HEK293 (cell line): Measurements from ENCODE around the gene HMG20B.

Experiments used
- CTCF ChIA-PET: fragments of 350-600 bp; formaldehyde crosslinking; extraction: SDS; loops from one replicate; lab custom pipeline; 2021; ENCODE audit warnings: antibody characterized with exemption; lab: Yijun Ruan, JAX
- POLR2A ChIA-PET: fragments of 300-600 bp; formaldehyde crosslinking; extraction: SDS; loops from one replicate; lab custom pipeline; 2020; ENCODE audit warnings: antibody characterized with exemption, inconsistent platforms; lab: Yijun Ruan, JAX
- H3K27ac ChIP-seq: fragments of 200-500 bp; sonication (Bioruptor generic); 2 replicates; pipeline ENCODE4 v1.5.1; 2014; ENCODE audit warnings: low read depth, low read length, control low read depth, inconsistent platforms; ENCODE audit errors: extremely low read depth
- H3K36me3 ChIP-seq, 2 experiments: fragments of 200-500 bp in 1 of 2; sonication (Bioruptor generic) in 1 of 2; 1 replicate in 1 of 2; 2 replicates in 1 of 2; pipeline ENCODE4 v1.5.1; 2014 to 2017; ENCODE audit warnings: inconsistent platforms in 2 of 2, low read length in 2 of 2; ENCODE audit not compliant: control insufficient read depth in 2 of 2, insufficient read depth in 1 of 2
- H3K4me1 ChIP-seq: fragments of 200-500 bp; sonication (Bioruptor generic); 2 replicates; pipeline ENCODE4 v1.5.1; 2014; ENCODE audit warnings: mild to moderate bottlenecking, low read length, inconsistent platforms; ENCODE audit not compliant: control insufficient read depth, insufficient read depth
- H3K4me3 ChIP-seq: 2 replicates; pipeline ENCODE4 v1.5.1; 2011; ENCODE audit warnings: low read depth, mild to moderate bottlenecking, control low read depth, low read length, moderate library complexity
- H3K9me3 ChIP-seq: fragments of 200-500 bp; sonication (Bioruptor generic); 2 replicates; pipeline ENCODE4 v1.5.1; 2014; ENCODE audit warnings: low read depth, low read length, inconsistent platforms; ENCODE audit not compliant: control insufficient read depth, insufficient read depth
- ZBTB17 ChIP-seq: fragments of 450-650 bp; formaldehyde crosslinking; IDR thresholded peaks from 2 replicates; pipeline ENCODE4 v1.5.1; 2016; ENCODE audit warnings: missing biosample characterization, missing genetic modification characterization
- ZEB2 ChIP-seq: fragments of 450-650 bp; formaldehyde crosslinking; IDR thresholded peaks from 2 replicates; pipeline ENCODE4 v1.5.1; 2016; ENCODE audit warnings: missing biosample characterization, missing genetic modification characterization
- ZNF426 ChIP-seq: fragments of 450-650 bp; formaldehyde crosslinking; IDR thresholded peaks from 2 replicates; pipeline ENCODE4 v1.5.1; 2017; ENCODE audit warnings: missing biosample characterization, missing genetic modification characterization, mild to moderate bottlenecking, inconsistent platforms, moderate library complexity
- ZNF555 ChIP-seq: fragments of 450-650 bp; formaldehyde crosslinking; conservative IDR thresholded peaks from 2 replicates; pipeline ENCODE4 v1.5.1; 2017; ENCODE audit warnings: missing biosample characterization, mild to moderate bottlenecking, missing genetic modification characterization, inconsistent platforms
- ZNF785 ChIP-seq: fragments of 450-650 bp; formaldehyde crosslinking; IDR thresholded peaks from 2 replicates; pipeline ENCODE4 v1.5.1; 2016; ENCODE audit warnings: missing biosample characterization, missing genetic modification characterization
- ZSCAN16 ChIP-seq: fragments of 450-650 bp; formaldehyde crosslinking; IDR thresholded peaks from 2 replicates; pipeline ENCODE4 v1.5.1; 2016; ENCODE audit warnings: missing biosample characterization, missing genetic modification characterization
- ZSCAN23 ChIP-seq: fragments of 450-650 bp; formaldehyde crosslinking; IDR thresholded peaks from 2 replicates; pipeline ENCODE4 v1.5.1; 2016; ENCODE audit warnings: missing biosample characterization, missing genetic modification characterization
- TF ChIP-seq, protein P1 (sequence below): fragments of 450-650 bp; formaldehyde crosslinking; IDR thresholded peaks from 2 replicates; pipeline ENCODE4 v1.5.0; 2017; ENCODE audit warnings: missing biosample characterization, missing genetic modification characterization, borderline replicate concordance
- TF ChIP-seq, protein P2 (sequence below): fragments of 450-650 bp; formaldehyde crosslinking; IDR thresholded peaks from 2 replicates; pipeline ENCODE4 v1.5.1; 2017; ENCODE audit warnings: missing biosample characterization, missing genetic modification characterization
- TF ChIP-seq, protein P3 (sequence below): fragments of 450-650 bp; formaldehyde crosslinking; IDR thresholded peaks from 2 replicates; pipeline ENCODE4 v1.5.1; 2016; ENCODE audit warnings: missing biosample characterization, missing genetic modification characterization, low read depth
- TF ChIP-seq, protein P4 (sequence below): fragments of 450-650 bp; formaldehyde crosslinking; IDR thresholded peaks from 2 replicates; pipeline ENCODE4 v1.5.1; 2016; ENCODE audit warnings: missing biosample characterization, missing genetic modification characterization, low read depth
- TF ChIP-seq, protein P5 (sequence below): fragments of 450-650 bp; formaldehyde crosslinking; IDR thresholded peaks from 2 replicates; pipeline ENCODE4 v1.5.1; 2016; ENCODE audit warnings: missing biosample characterization, missing genetic modification characterization, borderline replicate concordance
- TF ChIP-seq, protein P6 (sequence below): fragments of 450-650 bp; formaldehyde crosslinking; IDR thresholded peaks from 2 replicates; pipeline ENCODE4 v1.5.1; 2016; ENCODE audit warnings: missing biosample characterization, missing genetic modification characterization
- TF ChIP-seq, protein P7 (sequence below): fragments of 450-650 bp; formaldehyde crosslinking; IDR thresholded peaks from 2 replicates; pipeline ENCODE4 v1.5.1; 2016; ENCODE audit warnings: missing biosample characterization, missing genetic modification characterization

The HMG20B gene

DNA sequence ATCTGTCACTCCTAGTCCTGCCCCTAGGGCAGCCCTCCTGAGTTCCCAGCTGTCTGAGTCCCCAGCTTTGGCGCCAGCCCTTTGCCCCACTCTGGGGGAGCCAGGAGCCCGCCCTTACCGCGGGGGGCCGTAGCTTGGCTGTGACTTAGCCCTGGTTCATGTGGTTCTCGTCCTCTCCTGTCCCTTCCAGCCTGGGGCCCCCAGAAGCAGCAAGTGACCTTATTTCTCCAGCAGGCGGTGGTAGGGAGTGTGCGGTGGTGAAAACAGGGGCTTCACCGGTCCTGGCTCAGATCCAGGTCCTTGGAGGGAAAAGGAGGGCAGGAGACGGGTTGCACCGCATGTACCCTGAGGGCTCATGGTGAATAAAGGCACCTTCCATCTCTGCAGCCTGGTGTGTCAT lies 20.4 kb downstream of the HMG20B start:
- CTCF ChIA-PET, result no interaction called here

DNA sequence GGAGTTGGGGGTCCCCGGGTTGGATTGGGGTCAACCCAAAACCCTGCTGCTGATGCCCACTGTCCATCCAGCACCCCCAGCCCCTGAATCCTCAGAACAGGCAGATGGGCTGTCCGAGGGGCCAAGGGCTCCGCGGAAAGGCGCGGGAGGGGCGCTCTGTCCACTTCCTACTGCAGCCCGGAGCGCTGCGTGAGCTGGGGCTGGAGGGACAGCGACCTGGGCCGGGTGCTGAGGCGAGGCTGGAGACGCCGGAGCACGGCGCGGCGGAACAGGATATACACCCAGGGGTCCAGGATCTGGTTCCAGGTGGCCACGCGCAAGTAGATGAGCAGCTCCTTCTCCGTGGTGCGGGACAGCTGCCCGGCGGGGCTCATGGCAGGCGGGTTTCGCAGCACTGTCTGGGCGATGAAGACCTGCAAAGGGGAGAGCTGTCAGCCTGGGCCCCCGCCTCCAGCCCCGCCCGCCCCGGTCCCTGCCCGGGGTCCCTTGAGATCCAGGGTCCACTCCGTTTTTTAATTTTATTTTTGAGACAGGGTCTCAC lies 22.8 kb downstream of the HMG20B start:
- POLR2A ChIA-PET, result no interaction called here
- H3K36me3 ChIP-seq, result no peaks in the 10 kb centered on the region
- CTCF ChIA-PET, result interaction anchor here (1.0 to 1.1 kb wide), 2 partner anchors 10 to 70 kb away, joined by 3 to 4 read pairs; partner anchors contain the start of gene GIPC3
- TF ChIP-seq, protein P1, sequence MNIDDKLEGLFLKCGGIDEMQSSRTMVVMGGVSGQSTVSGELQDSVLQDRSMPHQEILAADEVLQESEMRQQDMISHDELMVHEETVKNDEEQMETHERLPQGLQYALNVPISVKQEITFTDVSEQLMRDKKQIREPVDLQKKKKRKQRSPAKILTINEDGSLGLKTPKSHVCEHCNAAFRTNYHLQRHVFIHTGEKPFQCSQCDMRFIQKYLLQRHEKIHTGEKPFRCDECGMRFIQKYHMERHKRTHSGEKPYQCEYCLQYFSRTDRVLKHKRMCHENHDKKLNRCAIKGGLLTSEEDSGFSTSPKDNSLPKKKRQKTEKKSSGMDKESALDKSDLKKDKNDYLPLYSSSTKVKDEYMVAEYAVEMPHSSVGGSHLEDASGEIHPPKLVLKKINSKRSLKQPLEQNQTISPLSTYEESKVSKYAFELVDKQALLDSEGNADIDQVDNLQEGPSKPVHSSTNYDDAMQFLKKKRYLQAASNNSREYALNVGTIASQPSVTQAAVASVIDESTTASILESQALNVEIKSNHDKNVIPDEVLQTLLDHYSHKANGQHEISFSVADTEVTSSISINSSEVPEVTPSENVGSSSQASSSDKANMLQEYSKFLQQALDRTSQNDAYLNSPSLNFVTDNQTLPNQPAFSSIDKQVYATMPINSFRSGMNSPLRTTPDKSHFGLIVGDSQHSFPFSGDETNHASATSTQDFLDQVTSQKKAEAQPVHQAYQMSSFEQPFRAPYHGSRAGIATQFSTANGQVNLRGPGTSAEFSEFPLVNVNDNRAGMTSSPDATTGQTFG (tag by site-specific recombination), result no peak
- TF ChIP-seq ZNF785 (tag by site-specific recombination) (no peak), ZSCAN23 (tag by site-specific recombination) (no peak), ZEB2 (tag by site-specific recombination) (no peak)
- TF ChIP-seq, protein P2, sequence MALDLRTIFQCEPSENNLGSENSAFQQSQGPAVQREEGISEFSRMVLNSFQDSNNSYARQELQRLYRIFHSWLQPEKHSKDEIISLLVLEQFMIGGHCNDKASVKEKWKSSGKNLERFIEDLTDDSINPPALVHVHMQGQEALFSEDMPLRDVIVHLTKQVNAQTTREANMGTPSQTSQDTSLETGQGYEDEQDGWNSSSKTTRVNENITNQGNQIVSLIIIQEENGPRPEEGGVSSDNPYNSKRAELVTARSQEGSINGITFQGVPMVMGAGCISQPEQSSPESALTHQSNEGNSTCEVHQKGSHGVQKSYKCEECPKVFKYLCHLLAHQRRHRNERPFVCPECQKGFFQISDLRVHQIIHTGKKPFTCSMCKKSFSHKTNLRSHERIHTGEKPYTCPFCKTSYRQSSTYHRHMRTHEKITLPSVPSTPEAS, result no peak
- TF ChIP-seq, protein P3, sequence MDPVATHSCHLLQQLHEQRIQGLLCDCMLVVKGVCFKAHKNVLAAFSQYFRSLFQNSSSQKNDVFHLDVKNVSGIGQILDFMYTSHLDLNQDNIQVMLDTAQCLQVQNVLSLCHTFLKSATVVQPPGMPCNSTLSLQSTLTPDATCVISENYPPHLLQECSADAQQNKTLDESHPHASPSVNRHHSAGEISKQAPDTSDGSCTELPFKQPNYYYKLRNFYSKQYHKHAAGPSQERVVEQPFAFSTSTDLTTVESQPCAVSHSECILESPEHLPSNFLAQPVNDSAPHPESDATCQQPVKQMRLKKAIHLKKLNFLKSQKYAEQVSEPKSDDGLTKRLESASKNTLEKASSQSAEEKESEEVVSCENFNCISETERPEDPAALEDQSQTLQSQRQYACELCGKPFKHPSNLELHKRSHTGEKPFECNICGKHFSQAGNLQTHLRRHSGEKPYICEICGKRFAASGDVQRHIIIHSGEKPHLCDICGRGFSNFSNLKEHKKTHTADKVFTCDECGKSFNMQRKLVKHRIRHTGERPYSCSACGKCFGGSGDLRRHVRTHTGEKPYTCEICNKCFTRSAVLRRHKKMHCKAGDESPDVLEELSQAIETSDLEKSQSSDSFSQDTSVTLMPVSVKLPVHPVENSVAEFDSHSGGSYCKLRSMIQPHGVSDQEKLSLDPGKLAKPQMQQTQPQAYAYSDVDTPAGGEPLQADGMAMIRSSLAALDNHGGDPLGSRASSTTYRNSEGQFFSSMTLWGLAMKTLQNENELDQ (tag by site-specific recombination), result no peak
- TF ChIP-seq, protein P4, sequence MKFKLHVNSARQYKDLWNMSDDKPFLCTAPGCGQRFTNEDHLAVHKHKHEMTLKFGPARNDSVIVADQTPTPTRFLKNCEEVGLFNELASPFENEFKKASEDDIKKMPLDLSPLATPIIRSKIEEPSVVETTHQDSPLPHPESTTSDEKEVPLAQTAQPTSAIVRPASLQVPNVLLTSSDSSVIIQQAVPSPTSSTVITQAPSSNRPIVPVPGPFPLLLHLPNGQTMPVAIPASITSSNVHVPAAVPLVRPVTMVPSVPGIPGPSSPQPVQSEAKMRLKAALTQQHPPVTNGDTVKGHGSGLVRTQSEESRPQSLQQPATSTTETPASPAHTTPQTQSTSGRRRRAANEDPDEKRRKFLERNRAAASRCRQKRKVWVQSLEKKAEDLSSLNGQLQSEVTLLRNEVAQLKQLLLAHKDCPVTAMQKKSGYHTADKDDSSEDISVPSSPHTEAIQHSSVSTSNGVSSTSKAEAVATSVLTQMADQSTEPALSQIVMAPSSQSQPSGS (tag by site-specific recombination), result no peak

More for the DNA sequence above, 20.4 kb downstream of the HMG20B start:
- TF ChIP-seq, protein P5, sequence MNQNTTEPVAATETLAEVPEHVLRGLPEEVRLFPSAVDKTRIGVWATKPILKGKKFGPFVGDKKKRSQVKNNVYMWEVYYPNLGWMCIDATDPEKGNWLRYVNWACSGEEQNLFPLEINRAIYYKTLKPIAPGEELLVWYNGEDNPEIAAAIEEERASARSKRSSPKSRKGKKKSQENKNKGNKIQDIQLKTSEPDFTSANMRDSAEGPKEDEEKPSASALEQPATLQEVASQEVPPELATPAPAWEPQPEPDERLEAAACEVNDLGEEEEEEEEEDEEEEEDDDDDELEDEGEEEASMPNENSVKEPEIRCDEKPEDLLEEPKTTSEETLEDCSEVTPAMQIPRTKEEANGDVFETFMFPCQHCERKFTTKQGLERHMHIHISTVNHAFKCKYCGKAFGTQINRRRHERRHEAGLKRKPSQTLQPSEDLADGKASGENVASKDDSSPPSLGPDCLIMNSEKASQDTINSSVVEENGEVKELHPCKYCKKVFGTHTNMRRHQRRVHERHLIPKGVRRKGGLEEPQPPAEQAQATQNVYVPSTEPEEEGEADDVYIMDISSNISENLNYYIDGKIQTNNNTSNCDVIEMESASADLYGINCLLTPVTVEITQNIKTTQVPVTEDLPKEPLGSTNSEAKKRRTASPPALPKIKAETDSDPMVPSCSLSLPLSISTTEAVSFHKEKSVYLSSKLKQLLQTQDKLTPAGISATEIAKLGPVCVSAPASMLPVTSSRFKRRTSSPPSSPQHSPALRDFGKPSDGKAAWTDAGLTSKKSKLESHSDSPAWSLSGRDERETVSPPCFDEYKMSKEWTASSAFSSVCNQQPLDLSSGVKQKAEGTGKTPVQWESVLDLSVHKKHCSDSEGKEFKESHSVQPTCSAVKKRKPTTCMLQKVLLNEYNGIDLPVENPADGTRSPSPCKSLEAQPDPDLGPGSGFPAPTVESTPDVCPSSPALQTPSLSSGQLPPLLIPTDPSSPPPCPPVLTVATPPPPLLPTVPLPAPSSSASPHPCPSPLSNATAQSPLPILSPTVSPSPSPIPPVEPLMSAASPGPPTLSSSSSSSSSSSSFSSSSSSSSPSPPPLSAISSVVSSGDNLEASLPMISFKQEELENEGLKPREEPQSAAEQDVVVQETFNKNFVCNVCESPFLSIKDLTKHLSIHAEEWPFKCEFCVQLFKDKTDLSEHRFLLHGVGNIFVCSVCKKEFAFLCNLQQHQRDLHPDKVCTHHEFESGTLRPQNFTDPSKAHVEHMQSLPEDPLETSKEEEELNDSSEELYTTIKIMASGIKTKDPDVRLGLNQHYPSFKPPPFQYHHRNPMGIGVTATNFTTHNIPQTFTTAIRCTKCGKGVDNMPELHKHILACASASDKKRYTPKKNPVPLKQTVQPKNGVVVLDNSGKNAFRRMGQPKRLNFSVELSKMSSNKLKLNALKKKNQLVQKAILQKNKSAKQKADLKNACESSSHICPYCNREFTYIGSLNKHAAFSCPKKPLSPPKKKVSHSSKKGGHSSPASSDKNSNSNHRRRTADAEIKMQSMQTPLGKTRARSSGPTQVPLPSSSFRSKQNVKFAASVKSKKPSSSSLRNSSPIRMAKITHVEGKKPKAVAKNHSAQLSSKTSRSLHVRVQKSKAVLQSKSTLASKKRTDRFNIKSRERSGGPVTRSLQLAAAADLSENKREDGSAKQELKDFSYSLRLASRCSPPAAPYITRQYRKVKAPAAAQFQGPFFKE, result no peak
- no peak for TF ChIP-seq ZNF426 (tag by site-specific recombination)
- TF ChIP-seq, protein P6, sequence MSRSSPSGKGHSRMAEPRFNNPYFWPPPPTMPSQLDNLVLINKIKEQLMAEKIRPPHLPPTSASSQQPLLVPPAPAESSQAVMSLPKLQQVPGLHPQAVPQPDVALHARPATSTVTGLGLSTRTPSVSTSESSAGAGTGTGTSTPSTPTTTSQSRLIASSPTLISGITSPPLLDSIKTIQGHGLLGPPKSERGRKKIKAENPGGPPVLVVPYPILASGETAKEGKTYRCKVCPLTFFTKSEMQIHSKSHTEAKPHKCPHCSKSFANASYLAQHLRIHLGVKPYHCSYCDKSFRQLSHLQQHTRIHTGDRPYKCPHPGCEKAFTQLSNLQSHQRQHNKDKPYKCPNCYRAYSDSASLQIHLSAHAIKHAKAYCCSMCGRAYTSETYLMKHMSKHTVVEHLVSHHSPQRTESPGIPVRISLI (tag by site-specific recombination), result no peak
- TF ChIP-seq, protein P7, sequence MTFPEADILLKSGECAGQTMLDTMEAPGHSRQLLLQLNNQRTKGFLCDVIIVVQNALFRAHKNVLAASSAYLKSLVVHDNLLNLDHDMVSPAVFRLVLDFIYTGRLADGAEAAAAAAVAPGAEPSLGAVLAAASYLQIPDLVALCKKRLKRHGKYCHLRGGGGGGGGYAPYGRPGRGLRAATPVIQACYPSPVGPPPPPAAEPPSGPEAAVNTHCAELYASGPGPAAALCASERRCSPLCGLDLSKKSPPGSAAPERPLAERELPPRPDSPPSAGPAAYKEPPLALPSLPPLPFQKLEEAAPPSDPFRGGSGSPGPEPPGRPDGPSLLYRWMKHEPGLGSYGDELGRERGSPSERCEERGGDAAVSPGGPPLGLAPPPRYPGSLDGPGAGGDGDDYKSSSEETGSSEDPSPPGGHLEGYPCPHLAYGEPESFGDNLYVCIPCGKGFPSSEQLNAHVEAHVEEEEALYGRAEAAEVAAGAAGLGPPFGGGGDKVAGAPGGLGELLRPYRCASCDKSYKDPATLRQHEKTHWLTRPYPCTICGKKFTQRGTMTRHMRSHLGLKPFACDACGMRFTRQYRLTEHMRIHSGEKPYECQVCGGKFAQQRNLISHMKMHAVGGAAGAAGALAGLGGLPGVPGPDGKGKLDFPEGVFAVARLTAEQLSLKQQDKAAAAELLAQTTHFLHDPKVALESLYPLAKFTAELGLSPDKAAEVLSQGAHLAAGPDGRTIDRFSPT (tag by site-specific recombination), result no peak
- TF ChIP-seq ZBTB17 (tag by site-specific recombination), result no peak
- TF ChIP-seq ZNF555 (tag by site-specific recombination), result no peak
- no peak for TF ChIP-seq ZSCAN16 (tag by site-specific recombination)
- Histone ChIP-seq H3K36me3 (no peaks in the 10 kb centered on the region), H3K27ac (no peak overlapping the region), H3K4me1 (no peaks in the 10 kb centered on the region), H3K9me3 (no peaks in the 10 kb centered on the region), H3K4me3 (no peak overlapping the region)
- POLR2A ChIA-PET, result no interaction called here

More for the DNA sequence above, 22.8 kb downstream of the HMG20B start:
- H3K27ac ChIP-seq, result no peak overlapping the region
- H3K4me3 ChIP-seq, result no peak overlapping the region
- no peaks in the 10 kb centered on the region for H3K9me3 ChIP-seq
- no peaks in the 10 kb centered on the region for H3K4me1 ChIP-seq
